COR-L47 (cell line): ENCODE measurements around the gene PRKCZ.

Experiments used
- DNase-seq: peaks from one replicate; lab custom pipeline; 2025; lab: John Stamatoyannopoulos, UW

PRKCZ gene

GRCh38 chr1:2049718-2050431, at the start of gene PRKCZ:
TSS of gene PRKCZ (plus strand) at chr1:2050411. CDS start at chr1:2050631, 220 bp downstream.
- DNase-seq = peak; percentile 93

- no peak for DNase-seq
These were observed 49.8 kb upstream of the PRKCZ start for GRCh38 chr1:2000432-2000831.

GRCh38 chr1:2000850-2001249, 49.4 kb upstream of the PRKCZ start:
- no peak for DNase-seq

GRCh38 chr1:2001773-2002411, 48.3 kb upstream of the PRKCZ start:
- no peak for DNase-seq

GRCh38 chr1:2003541-2004131, 46.6 kb upstream of the PRKCZ start, which contains the start of gene CFAP74:
TSS of gene CFAP74 (minus strand) at chr1:2003786. CDS start at chr1:1990956, 12,830 bp downstream.
- DNase-seq = no peak

GRCh38 chr1:2004856-2005255, 45.4 kb upstream of the PRKCZ start:
- DNase-seq = no peak

GRCh38 chr1:2009101-2010053, 40.8 kb upstream of the PRKCZ start:
- DNase-seq = no peak

- no peak for DNase-seq
These were observed 36.0 kb upstream of the PRKCZ start for GRCh38 chr1:2014181-2014580.

GRCh38 chr1:2014741-2015735, 35.2 kb upstream of the PRKCZ start:
- no peak for DNase-seq

- no peak for DNase-seq
These were observed 34.1 kb upstream of the PRKCZ start for GRCh38 chr1:2016123-2016522.

GRCh38 chr1:2018217-2019171, 31.7 kb upstream of the PRKCZ start:
- no peak for DNase-seq

- DNase-seq = no peak
These were observed 31.1 kb upstream of the PRKCZ start, which contains the start of gene GABRD for GRCh38 chr1:2019172-2019543. TSS of gene GABRD (plus strand) at chr1:2019345. CDS start at chr1:2019424, 79 bp downstream.

GRCh38 chr1:2019571-2020309, 30.5 kb upstream of the PRKCZ start:
- DNase-seq = no peak

GRCh38 chr1:2020310-2020655, 29.9 kb upstream of the PRKCZ start:
- DNase-seq = no peak

- DNase-seq = no peak
These were observed 28.7 kb upstream of the PRKCZ start for GRCh38 chr1:2021550-2021949.

GRCh38 chr1:2022063-2022770, 28.0 kb upstream of the PRKCZ start:
- DNase-seq = no peak

GRCh38 chr1:2023187-2023586, 27.0 kb upstream of the PRKCZ start:
- DNase-seq = no peak

- no peak for DNase-seq
These were observed 25.8 kb upstream of the PRKCZ start for GRCh38 chr1:2024451-2024850.
